K562 (cell line): Measurements from ENCODE around the gene LRRC41. TPM values are rescaled to one million over a fixed set of nuclear protein-coding genes. Genes with fewer than 3 reads are reported as not detected.
A peak's percentile ranks its signal among the peaks of the same experiment; 100 is the strongest.

Experiments
- CLOCK ChIP-seq: fragments of 250-450 bp; sonication (Bioruptor Pico); IDR thresholded peaks from 2 replicates; pipeline ENCODE4 v1.4.0; 2020; ENCODE audit warnings: mild to moderate bottlenecking, moderate library complexity, borderline replicate concordance
- MGA ChIP-seq: fragments of 450-650 bp; IDR thresholded peaks from 2 replicates; pipeline ENCODE4 v1.6.1; 2016; ENCODE audit warnings: mild to moderate bottlenecking, moderate library complexity
- NCOR1 ChIP-seq: fragments of 450-650 bp; IDR thresholded peaks from 2 replicates; pipeline ENCODE4 v1.6.1; 2016; ENCODE audit warnings: mild to moderate bottlenecking, moderate library complexity
- PML ChIP-seq: IDR thresholded peaks from 2 replicates; pipeline ENCODE4 v1.6.1; 2012; ENCODE audit warnings: low read length, inconsistent platforms
- POLR2A ChIP-seq: fragments of 450-650 bp; conservative IDR thresholded peaks from 2 replicates; pipeline ENCODE4 v1.6.1; 2016
- RERE ChIP-seq: sonication (generic); formaldehyde crosslinking; IDR thresholded peaks from 2 replicates; pipeline ENCODE4 v1.8.0; 2023; ENCODE audit warnings: missing genetic modification reagents, mild to moderate bottlenecking, borderline replicate concordance
- ZNF511 ChIP-seq: sonication (generic); formaldehyde crosslinking; IDR thresholded peaks from 2 replicates; pipeline ENCODE4 v1.8.0; 2022; ENCODE audit warnings: mild to moderate bottlenecking, missing genetic modification reagents
- polyA plus RNA-seq, 8 experiments: library from polyadenylated mRNA; depleted of rRNA in 4 of 8; stranded (reverse) in 5 of 8; unstranded in 3 of 8; fragments of >200 nt; fragmentation: Nextera tagmentation in 2 of 8; fragmentation: Illumina TruSeq in 1 of 8; extraction: Ambion mirVana in 2 of 8; extraction: Trizol in 1 of 8; gene quantifications; 2 replicates each; pipeline versions ENCODE4 v1.2.1 to v1.2.3, GENCODE V29; 2011 to 2014; ENCODE audit warnings: inconsistent platforms in 1 of 8, missing spikeins in 1 of 8
- total RNA-seq, 7 experiments: library from RNA; depleted of rRNA in 6 of 7; stranded (reverse); fragments of >200 nt in 6 of 7; fragmentation: Illumina TruSeq in 2 of 7; extraction: Trizol in 2 of 7; gene quantifications; 2 replicates each; pipeline versions ENCODE4 v1.2.1 to v1.2.3, GENCODE V29; 2011 to 2021; ENCODE audit warnings: low replicate concordance in 1 of 7

The LRRC41 gene
- total and polyA plus RNA-seq, 9 of the 15 experiments (the other 6 are each of a cell fraction or from before 2014, with no cell fraction given), result 10.5 to 64.7 (median 44.2) TPM

GRCh38 chr1:46284058-46284457 is 19.4 kb downstream of the LRRC41 start (continued):
- TF ChIP-seq RERE (CRISPR knock-in tag) (no peak), ZNF511 (CRISPR knock-in tag) (no peak), NCOR1 (peak; percentile 10; the same call in 1 of the 2 replicates), MGA (no peak), PML (0 out of 2 replicates have a peak, but pooled peaks have one; percentile 36), CLOCK (CRISPR knock-in tag) (no peak), POLR2A (peak; percentile 55)
